ENCODE data around the gene USP7.
"Not testable (repeated sequence)": the region's sequence is repeated elsewhere in the genome, so short reads cannot be mapped to it uniquely, and the experiment has no call there.

USP7 gene

DNA sequence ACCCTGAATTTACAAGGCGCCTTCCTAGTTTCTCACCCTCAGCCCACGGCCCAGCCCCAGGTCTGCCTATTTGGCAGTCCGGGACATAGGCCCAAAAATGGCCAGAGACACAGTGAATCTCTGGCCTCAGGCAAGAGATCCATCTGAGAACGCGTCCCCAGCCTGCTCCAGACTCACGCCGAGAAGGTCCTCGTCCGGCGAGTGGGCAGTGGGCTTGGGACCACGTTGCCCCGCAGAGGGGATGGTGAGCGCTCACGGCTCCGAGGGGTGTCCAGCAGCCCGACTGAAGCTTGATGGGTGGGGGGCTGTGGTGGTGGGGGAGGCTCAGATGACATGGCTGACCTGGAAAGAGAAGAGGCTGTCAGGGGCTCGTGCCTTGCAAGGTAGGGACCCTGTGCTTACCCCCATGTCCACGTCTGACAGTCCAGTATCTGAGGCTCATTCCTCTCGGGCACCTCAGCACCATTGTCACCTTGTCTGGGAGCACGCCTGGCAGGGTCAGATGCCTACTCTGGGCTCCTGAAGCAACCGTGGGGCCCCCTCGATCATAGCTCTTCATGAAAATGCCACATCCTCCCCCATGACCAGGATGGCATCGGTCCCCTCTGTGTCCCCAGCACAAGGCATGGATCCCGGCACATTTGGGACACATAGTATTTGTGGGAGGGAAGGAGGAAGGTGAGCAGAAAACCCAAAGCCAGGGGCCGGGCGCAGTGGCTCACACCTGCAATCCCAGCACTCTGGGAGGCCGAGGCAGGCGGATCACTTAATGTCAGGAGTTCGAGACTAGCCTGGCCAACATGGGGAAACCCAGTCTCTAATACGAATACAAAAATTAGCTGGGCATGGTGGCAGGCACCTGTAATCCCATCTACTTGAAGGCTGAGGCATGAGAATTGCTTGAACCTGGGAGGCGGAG lies 104.5 kb downstream of the USP7 start:
- no peak for DNase-seq

DNA sequence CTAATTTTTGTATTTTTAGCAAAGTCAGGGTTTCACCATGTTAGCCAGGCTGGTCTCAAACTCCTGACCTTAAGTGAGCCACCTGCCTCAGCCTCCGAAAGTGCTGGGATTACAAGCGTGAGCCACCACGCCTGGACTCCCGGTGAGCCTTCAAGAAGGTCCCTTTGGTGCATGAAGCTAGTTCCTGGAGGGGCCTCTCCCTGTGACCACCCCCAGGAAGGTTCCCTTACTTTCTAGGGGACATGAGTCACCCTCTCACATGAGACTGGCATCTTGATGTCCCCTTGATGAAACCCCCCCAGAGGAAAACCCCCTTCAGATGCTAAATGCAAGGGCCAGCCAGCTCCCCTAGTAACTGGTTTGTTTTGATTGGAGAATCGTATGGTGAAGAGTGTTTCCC lies 107.7 kb downstream of the USP7 start:
- no peak for DNase-seq

GRCh38 chr16:8855051-8855786 lies 108.5 kb downstream of the USP7 start:
- DNase-seq, result no peak

DNA sequence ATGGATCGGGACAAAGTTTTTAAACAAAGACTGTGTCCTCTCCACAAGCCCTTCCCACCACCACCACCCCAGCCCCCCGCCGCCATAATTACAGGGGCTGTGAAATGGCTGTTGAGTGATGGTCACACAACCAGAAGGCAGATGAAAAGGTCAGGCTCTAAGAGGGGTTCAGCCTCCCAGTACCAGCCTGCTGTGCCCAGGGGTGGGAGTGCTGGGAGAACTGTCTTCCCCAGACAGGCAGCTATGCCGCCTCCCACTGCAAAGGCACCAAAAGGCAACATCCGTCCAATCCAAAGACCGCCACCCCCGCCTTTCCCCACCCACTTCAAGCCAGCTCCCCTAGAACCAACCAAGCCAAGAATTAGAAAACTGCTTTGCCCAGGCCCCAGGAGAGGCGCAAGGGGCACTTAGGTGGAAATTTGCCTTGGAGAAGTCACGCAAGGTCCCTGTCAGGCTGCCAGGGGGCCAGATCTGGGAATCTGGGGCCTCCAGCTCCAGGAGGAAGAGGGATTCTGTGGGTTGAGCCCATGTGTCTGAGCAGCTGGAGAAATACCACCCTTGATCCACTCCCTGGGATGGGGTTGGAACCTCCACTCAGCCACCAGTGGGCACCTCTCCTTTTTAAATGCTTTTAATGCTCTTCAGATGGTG lies 109.3 kb downstream of the USP7 start:
- DNase-seq, result no peak

- no peak for DNase-seq
Observed at GRCh38 chr16:8853611-8854010, 110.1 kb downstream of the USP7 start.

GRCh38 chr16:8853150-8853549 lies 110.6 kb downstream of the USP7 start:
- no peak for DNase-seq

DNA sequence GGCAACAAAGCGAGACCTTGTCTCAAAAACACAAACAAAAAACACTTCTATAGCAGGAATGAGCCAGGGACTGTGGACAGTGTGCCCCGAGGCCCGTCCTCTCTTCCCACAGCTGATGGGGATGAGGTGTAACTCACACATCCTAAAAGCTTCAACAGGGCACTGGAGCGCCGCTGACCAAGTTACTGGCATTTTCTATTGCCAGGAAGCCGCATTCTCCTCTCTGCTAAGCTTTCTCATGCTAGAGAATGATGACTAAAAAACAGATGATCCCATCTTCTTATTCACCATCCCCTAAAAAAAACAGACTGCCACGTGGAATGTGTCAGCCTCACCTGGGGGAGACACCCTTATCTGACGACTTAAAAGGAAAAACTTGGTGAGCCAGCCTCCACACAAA lies 111.2 kb downstream of the USP7 start:
- no peak for DNase-seq

DNA sequence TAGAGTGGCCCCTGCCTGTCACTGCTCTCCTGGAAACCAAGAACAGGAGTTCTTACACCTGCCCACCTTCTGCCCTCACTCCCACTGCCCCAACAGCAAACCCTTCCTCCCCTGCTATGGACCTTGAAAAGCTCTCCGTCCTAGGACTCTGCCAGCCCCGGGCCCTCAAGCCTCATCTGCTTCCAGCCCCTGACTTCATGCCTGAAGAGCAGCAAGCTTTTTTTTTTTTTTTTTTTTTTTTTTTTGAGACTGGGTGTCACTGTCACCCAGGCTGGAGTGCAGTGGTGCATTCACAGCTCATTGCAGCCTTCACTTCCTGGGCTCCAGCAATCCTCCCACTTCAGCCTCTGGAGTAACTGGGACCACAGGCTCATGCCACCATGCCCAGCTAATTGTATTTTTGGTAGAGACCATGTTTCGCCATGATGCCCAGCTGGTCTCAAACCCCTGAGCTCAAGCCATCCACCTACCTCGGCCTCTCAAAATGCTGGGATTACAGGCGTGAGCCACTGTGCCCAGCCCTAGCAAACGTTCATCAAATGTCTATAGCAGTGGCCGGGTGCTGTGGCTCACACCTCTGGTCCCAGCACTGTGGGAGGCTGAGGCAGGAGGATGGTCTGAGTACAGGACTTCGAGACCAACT lies 111.8 kb downstream of the USP7 start:
- DNase-seq, result no peak

GRCh38 chr16:8850279-8850885 lies 113.3 kb downstream of the USP7 start:
- peak; percentile 64 for DNase-seq

DNA sequence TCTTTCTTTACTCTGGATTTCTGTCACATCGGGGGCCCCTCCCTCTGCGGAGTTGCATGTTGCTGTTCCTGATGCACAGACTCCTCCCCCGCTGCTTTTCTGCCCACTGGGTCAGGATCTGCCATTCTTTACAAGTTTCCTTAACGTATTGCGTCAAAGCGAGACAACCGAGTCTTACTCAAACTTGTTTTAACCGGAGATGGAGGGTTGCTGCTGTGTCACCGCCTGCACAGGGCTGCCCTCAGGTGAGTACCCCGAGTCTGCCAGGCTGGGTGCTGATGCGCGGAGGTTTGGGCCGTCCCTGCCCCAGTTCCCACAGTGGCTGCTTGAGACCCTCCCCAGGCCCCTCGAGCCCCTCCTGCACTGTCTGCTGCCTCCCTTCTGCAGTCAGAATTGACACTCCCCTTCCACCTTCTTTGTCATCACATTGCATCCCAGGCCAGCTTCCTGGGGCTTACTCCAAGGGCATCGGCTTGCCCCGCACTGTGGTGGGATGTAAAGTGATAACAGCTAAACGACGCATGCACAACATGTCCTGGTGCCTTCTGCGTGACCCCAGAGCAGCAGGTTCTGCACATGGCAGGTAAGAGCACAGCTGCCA lies 114.2 kb downstream of the USP7 start:
- DNase-seq, result peak; percentile 22

- peak; percentile 15 for DNase-seq
Observed at GRCh38 chr16:8848939-8849391, 114.7 kb downstream of the USP7 start.

DNA sequence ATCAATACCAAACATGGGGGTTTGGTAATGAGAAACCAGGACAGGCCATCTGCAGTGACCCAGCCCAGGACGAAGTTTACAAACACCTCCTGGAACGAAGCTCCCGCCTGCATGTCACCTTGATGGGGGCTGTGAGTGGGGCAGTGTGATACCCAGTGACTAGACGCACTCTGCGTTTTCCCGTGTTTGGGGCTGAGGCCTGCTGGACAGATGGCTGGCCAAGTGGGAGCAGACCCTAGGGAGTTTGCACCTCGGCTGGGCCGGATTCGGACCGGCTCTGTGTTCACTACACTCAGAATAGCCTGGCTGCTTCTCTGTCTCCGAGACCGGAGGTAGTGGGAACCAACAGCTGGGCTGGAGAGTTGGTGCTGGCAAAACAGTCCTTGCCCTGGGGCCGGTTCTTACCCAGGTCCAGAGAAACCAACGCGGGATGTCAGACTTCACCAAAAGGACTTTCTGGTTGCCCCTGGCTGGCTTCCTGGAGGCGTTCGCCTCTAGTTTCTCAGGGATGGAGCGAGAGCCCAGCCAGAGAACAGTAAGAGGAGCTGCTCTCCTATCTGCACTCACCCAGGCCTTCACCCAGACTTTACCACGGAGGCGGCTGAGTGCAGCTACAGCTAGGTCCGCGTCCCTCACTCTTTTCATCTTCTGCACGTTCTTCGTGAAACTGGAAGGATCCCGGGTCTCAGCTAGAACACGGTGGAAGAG lies 115.3 kb downstream of the USP7 start:
- peak; percentile 19 for DNase-seq

GRCh38 chr16:8847623-8848022 lies 116.1 kb downstream of the USP7 start:
- no peak for DNase-seq

- no peak for DNase-seq
Observed at GRCh38 chr16:8847145-8847544, 116.6 kb downstream of the USP7 start.

DNA sequence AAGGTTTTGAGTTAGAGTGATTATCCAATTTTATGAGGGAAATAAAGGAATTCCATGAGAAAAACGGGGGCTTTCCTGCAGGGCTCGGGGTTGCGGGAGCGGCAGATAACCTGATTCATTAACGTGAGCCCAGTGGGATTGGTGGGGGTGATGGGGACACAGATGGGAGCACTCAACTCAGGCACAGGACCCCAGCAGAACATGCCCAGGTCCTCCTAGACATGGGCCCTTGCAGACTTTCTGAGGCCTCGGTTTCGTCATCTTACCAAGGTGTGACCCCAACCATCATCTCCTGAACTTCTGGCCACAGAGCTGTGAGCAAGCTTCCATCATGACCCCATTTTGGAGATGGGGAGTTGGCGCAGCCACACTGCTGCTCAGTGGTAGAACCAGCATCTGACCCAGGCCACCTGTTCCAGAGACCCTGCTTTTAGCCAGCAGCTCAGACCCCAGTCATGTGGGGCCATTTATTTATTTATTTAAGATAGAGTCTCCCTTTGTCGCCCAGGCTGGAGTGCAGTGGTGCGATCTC lies 117.2 kb downstream of the USP7 start:
- DNase-seq, result no peak

- DNase-seq, result no peak
Observed at GRCh38 chr16:8845699-8846298, 117.9 kb downstream of the USP7 start.

- not testable (repeated sequence) for DNase-seq
Observed at GRCh38 chr16:8843296-8843695, 120.4 kb downstream of the USP7 start.
